ES-I3 (cell line): Measurements from ENCODE around the gene RND3.

Experiments
- H3K36me3 ChIP-seq: 2 replicates; pipeline ENCODE4 v1.6.1; 2013; ENCODE audit warnings: mild to moderate bottlenecking, low read length, control low read depth, moderate library complexity; ENCODE audit not compliant: insufficient read depth
- H3K4me1 ChIP-seq: 2 replicates; pipeline ENCODE4 v1.6.1; 2013; ENCODE audit warnings: mild to moderate bottlenecking, control low read depth, low read length; ENCODE audit not compliant: insufficient read depth
- H3K9ac ChIP-seq: 2 replicates; pipeline ENCODE4 v1.6.1; 2013; ENCODE audit warnings: low read depth, mild to moderate bottlenecking, low read length, moderate library complexity
- H3K9me3 ChIP-seq: 2 replicates; pipeline ENCODE4 v1.6.1; 2013; ENCODE audit warnings: mild to moderate bottlenecking, low read length, moderate library complexity; ENCODE audit not compliant: control insufficient read depth, insufficient read depth

Gene RND3

DNA sequence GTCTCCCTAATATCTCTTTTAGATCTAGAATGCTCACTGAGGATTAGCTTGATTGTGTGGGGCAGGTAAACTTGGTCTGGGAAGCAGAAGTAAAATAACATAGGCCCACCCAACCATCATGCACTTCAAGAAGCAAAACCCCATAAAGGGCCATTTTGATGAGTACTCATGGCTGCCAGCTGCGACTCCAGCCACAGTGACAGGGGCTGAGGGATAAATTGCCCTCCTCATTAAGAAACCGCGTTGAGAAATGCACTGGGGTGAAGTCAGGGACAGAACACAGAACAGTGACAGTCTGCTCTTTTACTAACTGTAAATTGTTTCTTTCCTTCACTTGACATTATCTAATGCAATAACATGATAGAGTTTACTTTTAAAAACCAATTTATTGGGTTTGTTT, 60.2 kb downstream of the RND3 start:
- Histone ChIP-seq H3K4me1 (peaks cover 18% of the 10 kb centered on the region; the same call in 1 of the 2 replicates), H3K9me3 (no peaks in the 10 kb centered on the region), H3K36me3 (no peaks in the 10 kb centered on the region), H3K9ac (no peak overlapping the region)

DNA sequence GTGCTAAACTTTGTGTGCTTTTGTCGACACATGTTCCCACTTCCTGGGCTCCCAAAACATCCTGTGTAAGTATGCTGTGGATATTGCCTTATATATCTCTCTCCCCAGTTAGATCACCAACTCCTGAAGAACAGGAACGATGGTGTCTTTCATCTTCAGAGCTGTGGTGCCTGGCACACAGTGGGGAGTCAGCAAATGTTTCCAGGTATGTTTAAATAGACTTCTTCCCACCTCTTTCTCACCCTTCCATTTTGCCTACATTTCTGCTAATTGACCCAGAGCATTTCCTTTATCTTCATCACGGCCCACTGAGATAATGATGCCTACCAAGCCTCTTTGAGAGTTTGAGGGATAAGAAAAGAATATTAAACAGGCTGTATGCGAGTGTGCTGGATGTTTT, 60.7 kb downstream of the RND3 start:
- H3K4me1 ChIP-seq, result peaks cover 18% of the 10 kb centered on the region; the same call in 1 of the 2 replicates
- no peaks in the 10 kb centered on the region for H3K9me3 ChIP-seq
- no peaks in the 10 kb centered on the region for H3K36me3 ChIP-seq
- no peak overlapping the region for H3K9ac ChIP-seq

- Histone ChIP-seq H3K36me3 (no peaks in the 10 kb centered on the region), H3K9me3 (no peaks in the 10 kb centered on the region), H3K4me1 (peaks cover 18% of the 10 kb centered on the region; the same call in 1 of the 2 replicates), H3K9ac (no peak overlapping the region)
These were observed 61.2 kb downstream of the RND3 start for GRCh38 chr2:150426315-150426714.

GRCh38 chr2:150425121-150425955, 62.1 kb downstream of the RND3 start:
- Histone ChIP-seq H3K36me3 (no peaks in the 10 kb centered on the region), H3K9ac (peak overlapping the region; percentile 32; the same call in 1 of the 2 replicates), H3K9me3 (no peaks in the 10 kb centered on the region), H3K4me1 (peaks cover 18% of the 10 kb centered on the region; the same call in 1 of the 2 replicates)

DNA sequence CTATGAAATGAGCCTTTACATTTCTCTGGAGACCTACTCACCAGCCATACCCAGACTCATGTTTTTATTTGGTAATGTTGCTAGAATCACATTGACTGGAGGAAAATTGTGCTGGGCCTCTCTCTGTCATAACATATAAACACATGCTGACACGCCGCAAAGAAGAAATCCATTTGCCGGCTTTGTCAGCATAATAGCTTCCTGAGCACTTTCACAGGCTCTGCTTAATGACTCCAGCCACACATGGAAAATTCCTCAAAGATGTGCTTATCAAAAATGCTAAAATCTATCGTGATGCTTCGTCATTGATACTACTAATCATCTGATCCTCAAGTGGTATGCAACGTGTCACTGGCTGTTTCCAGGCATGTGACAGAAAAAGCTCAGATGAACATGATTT, 63.1 kb downstream of the RND3 start:
- Histone ChIP-seq H3K9me3 (no peaks in the 10 kb centered on the region), H3K9ac (no peak overlapping the region), H3K4me1 (peaks cover 14% of the 10 kb centered on the region; the same call in 1 of the 2 replicates), H3K36me3 (no peaks in the 10 kb centered on the region)

GRCh38 chr2:150421126-150421651, 66.3 kb downstream of the RND3 start:
- Histone ChIP-seq H3K4me1 (peaks cover 7% of the 10 kb centered on the region; the same call in 1 of the 2 replicates), H3K9ac (no peak overlapping the region), H3K9me3 (no peaks in the 10 kb centered on the region), H3K36me3 (no peaks in the 10 kb centered on the region)

- Histone ChIP-seq H3K36me3 (no peaks in the 10 kb centered on the region), H3K9ac (no peak overlapping the region), H3K9me3 (no peaks in the 10 kb centered on the region), H3K4me1 (no peaks in the 10 kb centered on the region)
These were observed 68.6 kb downstream of the RND3 start for GRCh38 chr2:150418916-150419315.
